ENCODE data around the gene MS4A6E.

- no peak for TF ChIP-seq CTCF (IDR thresholded peaks at IDR 0.05)
- no peak for TF ChIP-seq EP300 (IDR thresholded peaks at IDR 0.05)
- peak in 1 of 2 donors; percentile 55 for TF ChIP-seq POLR2A (IDR thresholded peaks at IDR 0.05)
These were observed 51.3 kb downstream of the MS4A6E start, which contains the start of gene MS4A7 for GRCh38 chr11:60378354-60378753.

Data from suprapubic skin (tissue), 3 donors.